ENCODE results near the gene NEAT1. TPM values are rescaled to one million over a fixed set of nuclear protein-coding genes. Genes with fewer than 3 reads are reported as not detected.
A peak's percentile ranks its signal among the peaks of the same experiment; 100 is the strongest.
"Not testable (repeated sequence)": the region's sequence is repeated elsewhere in the genome, so short reads cannot be mapped to it uniquely, and the experiment has no call there.

Gene NEAT1
- total RNA-seq, 1 donor from 2014 or later, result 457 TPM

DNA sequence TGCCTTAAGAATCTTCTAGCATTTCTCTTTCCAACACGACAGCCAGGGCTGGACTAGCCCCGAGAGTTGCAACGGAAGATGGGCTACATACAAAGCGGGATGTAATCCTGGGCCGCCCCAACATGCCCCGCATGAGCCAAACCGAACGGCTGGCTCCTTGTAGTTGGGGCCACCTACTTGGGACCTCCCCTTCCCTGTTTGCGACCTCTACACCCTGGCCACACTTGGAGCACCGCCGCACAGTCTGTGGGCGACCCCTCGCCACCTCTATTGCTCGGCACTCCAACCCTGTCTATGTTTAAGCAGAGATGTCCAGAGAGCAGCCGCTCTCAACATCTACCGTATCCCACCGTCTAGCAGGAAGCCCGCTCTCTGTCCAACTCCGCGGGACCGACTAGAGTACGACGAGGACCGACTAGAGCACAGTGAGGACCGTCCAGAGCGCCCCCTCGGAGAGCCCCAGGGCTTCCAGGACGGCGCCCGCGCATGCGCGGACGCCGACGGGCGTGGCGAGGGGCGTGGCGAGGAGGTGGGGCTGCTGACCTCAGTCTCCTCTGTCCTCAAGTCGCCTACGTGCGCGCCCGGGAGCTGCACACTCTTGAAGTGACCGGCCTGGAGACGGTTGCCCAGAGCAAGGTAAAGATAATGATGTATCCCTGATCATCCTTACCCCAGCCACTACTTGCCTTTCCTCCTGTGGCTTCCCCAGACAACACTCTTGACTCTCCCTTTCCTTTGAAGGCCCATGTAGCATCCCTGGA is 32.3 kb downstream of the NEAT1 start:
- DNase-seq (ENCODE audit: missing footprints) (peak; percentile 96), ATAC-seq (peak; percentile 97)
- intact Hi-C loops (cut with DNase I), result loop anchor here (2.0 kb wide), 1 partner anchor 14 kb away; no protein-coding TSS in a partner anchor

DNA sequence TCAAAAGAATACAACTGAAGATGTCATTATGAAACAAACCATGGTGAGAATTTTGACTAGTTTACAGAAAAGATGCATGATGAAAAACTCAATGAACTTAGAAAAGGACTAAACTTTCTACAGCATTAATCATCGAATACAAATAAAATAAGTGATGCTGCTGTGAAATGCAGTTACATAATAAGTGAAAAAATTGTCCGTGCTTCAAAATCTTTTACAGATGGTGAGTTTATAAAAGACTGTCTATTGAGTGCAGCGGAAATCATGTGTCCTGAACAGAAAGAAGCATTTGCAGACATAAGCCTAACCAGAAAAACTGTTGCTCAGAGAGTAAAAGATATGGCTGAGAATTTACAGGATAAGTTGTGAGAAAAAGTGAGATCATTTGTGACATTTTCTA is 33.8 kb downstream of the NEAT1 start:
- ATAC-seq, result no peak
- intact Hi-C loops (cut with DNase I), result no loop called here

DNA sequence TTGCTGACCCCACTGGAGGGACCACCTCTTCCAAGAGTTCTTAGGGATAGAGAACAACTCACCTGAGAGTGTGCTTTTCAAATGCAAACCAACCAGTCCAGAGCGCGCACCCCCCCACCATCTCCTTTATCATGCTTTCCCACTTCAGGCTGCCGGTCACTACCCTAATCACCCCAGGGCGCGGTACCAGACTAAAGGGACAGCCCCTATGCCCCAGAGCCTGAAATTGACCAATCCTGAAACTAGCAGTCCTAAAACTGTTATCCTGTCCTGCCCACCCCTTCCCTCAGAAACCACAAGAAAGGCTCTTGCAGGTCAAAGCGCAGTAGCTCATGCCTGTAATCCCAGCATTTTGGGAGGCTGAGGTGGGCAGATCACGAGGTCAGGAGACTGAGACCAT is 37.0 kb downstream of the NEAT1 start:
- DNase-seq (ENCODE audit: missing footprints) (no peak), ATAC-seq (no peak)
- intact Hi-C loops (cut with DNase I), result no loop called here

More for the DNA sequence above, 33.8 kb downstream of the NEAT1 start:
- DNase-seq (ENCODE audit: missing footprints), result no peak

DNA sequence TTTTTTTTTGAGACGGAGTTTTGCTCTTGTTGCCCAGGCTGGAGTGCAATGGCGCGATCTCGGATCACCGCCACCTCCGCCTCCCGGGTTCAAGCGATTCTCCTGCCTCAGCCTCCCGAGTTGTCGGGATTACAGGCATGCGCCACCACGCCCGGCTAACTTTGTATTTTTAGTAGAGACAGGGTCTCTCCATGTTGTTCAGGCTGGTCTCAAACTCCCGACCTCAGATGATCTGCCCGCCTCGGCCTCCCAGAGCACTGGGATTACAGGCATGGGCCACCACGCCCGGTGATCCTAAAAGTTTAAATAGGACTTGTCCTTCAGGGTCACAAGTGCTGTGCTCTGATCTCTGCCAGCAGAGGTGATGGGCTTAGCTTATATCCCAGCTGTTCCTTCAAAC is 42.9 kb downstream of the NEAT1 start:
- intact Hi-C loops (cut with DNase I); DNase-seq (ENCODE audit: missing footprints): not testable (repeated sequence)

DNA sequence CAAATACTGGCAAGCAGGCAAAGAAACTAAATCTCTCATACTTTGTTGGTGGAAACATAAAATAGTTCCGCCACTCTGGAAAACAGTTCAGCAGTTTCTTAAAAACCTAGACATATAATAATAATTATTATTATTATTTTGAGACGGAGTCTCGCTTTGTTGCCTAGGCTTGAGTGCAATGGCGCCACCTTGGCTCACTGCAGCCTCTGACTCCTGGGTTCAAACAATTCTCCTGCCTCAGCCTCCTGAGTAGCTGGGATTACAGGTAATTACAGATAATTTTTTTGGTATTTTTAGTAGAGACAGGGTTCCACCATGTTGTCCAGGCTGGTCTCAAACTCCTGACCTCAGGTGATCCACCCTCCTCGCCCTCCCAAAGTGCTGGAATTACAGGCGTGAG is 44.7 kb downstream of the NEAT1 start:
- intact Hi-C loops (cut with DNase I); DNase-seq (ENCODE audit: missing footprints): not testable (repeated sequence)

More for the DNA sequence above, 42.9 kb downstream of the NEAT1 start:
- not testable (repeated sequence) for ATAC-seq

DNA sequence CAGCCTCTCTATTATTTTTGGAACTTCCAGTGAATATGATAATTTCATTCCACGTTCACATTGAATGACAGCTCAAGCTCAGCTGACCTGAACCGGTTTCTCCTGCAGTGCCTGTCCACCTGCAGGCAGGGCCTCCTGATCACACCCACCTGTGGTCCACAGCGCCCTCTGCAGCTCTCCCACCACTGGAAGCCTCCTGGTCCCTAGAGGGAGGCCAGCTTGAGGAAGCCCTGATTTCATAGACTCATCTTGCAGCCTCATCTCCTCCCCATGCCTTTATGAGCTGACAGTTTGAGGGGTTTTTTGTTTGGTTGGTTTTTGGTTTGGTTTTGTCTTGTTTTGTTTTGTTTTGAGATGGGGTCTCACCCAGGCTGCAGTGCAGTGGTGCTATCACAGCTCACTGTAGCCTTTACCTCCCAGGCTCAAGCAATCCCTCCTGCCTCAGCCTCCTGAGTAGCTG is 46.3 kb downstream of the NEAT1 start:
- ATAC-seq (no peak), DNase-seq (ENCODE audit: missing footprints) (no peak)
- intact Hi-C loops (cut with DNase I), result loop anchor here (2.0 kb wide), 1 partner anchor 14 kb away; no protein-coding TSS in a partner anchor

More for the DNA sequence above, 44.7 kb downstream of the NEAT1 start:
- not testable (repeated sequence) for ATAC-seq

DNA sequence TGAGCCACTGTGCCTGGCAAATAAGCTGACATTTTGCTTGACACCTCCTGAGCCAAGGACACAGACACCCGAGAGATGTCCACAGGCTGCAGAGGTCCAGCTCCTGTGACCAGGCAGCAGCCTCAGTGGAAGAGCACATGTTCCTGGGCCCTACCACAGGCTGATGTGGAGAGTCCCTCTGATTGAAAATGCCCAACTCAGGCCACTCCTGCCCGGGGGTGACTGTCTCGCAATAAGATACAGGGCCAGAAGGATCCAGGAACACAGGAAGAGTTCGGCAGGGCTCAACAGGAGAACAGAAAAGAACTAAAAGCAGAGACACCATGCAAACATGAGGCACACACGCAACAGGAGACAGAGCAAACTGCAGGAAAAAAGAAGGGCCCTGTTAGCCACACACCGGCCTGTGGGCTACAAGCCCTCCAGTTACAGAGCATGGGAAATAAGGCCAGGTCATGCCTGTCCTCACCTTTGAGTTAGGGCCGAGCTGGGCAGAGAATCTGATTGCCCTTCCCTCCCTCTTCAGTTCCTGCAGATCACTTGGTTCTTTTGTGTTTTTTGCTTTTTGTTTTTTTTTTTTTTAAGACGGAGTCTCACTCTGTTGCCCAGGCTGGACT is 47.9 kb downstream of the NEAT1 start:
- no peak for ATAC-seq
- intact Hi-C loops (cut with DNase I), result loop anchor here (2.0 to 5.0 kb wide), 3 partner anchors 37 to 88 kb away; partner anchors contain the start of gene SLC25A45
- DNase-seq (ENCODE audit: missing footprints), result no peak

DNA sequence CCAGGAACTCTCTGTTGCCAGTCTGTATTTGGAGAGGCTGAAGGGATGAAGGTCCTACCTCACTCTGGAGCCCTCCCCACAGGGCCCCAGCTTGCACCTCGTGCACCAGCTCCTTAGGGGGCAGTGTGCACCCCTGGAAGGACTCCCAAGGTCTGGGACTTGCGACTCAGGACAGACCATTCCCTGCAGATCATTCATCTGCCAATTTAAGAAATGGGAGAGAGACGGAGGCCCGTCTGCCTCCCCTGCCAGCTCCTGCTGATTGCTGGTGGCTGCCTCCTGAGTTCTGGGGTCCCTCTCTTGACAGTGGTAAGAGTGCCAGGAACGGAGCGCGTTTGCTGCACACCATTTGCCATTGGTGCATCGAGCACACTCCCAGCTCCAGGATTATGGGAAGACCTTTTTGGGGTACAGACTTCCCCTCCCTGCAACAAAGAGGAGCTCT is 48.9 kb downstream of the NEAT1 start:
- ATAC-seq, result peak; percentile 89
- intact Hi-C loops (cut with DNase I), result loop anchor here (2.0 to 5.0 kb wide), 3 partner anchors 36 to 89 kb away; partner anchors contain the start of gene SLC25A45
- DNase-seq (ENCODE audit: missing footprints), result peak; percentile 85

DNA sequence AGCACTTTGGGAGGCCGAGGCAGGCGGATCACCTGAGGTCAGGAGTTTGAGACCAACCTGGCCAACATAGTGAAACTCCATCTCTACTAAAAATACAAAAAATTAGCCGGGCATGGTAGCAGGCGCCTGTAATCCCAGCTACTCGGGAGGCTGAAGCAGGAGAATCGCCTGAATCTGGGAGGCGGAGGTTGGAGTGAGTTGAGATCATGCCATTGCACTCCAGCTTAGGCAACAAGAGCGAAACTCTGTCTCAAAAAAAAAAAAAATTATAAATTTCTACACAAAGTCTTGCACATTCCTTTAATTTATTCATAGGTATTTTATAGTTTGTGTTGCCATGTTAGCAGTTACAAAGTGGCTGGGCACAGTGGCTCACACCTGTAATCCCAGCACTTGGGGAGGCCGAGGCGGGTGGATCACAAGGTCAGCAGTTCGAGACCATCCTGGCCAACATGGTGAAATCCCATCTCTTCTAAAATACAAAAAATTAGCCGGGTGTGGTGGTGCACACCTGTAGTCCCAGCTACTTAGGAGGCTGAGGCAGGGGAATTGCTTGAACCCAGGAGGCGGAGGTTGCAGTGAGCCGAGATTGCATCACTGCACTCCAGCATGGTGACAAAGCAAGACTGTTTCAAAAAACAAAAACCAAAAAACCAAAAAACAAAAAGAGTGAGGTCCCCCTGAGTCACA is 50.1 kb downstream of the NEAT1 start:
- intact Hi-C loops (cut with DNase I), result loop anchor here (5.0 kb wide), 2 partner anchors 35 to 90 kb away; partner anchors contain the start of gene SLC25A45
- not testable (repeated sequence) for DNase-seq (ENCODE audit: missing footprints); ATAC-seq

DNA sequence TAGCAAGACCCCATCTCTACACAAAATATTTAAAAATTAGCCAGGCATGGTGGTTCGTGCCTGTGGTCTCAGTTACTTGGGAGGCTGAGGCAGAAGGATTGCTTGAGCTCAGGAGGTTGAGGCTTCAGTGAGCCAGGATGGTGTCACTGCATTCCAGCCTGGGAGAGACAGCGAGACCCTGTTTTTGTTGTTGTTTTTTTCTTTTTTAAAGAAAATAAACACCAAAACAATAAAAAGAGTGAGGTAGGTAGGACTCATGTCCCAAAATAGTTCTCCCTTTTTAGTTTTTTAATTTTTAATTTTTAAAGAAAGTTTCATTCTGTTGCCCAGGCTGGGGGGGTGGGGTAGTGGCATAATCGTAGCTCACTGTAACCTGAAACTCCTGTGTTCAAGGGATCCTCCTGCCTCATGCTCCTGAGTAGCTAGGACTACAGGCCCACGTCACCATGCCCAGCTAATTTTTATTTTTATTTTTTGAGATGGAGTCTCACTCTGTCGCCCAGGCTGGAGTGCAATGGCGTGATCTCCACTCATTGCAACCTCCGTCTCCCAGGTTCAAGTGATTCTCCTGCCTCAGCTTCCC is 50.8 kb downstream of the NEAT1 start:
- DNase-seq (ENCODE audit: missing footprints) (no peak), ATAC-seq (no peak)
- intact Hi-C loops (cut with DNase I), result loop anchor here (5.0 kb wide), 2 partner anchors 34 to 91 kb away; partner anchors contain the start of gene SLC25A45

DNA sequence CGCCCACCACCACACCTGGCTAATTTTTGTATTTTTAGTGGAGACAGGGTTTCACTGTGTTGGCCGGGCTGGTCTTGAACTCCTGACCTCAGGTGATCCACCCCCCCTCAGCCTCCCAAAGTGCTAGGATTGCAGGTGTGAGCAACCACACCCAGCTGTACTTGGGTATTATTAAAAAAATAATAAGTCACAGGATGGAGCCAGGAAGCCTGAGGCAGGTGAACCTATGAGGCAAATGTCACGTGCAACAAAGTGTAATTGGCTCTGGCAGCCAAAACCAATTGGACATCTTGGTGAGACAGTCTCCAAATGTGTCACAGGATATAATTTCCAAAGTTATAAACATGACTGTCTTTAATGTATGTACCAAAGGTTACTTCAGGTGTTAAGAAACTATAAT is 52.3 kb downstream of the NEAT1 start:
- ATAC-seq (no peak), DNase-seq (ENCODE audit: missing footprints) (no peak)
- intact Hi-C loops (cut with DNase I), result loop anchor here (5.0 kb wide), 2 partner anchors 32 to 93 kb away; partner anchors contain the start of gene SLC25A45

DNA sequence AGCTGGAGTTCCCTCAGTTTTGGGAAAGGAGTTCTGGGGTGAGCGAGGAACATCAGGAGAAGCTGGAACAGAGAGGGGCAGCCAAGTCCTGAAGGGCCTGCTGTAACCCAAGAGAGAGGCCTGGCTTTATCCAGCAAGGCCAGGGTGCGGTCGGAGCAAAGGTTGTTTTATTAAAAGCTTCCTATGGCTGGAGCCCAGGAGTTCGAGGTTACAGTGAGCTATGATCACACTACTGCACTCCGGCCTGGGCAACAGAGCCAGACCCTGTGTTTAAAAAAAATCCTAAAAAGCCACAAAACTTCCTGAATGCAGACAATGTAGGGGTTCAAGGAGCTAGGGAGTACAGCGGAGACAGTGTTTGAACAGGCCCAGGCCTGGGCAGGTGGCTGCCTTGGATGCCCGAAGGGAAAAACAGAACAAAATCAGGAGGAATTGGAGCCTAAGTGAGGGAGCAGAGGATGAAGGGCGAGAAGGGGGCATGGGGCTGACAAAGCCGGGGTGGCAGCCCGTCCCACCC is 54.1 kb downstream of the NEAT1 start:
- intact Hi-C loops (cut with DNase I), result loop anchor here (1.0 kb wide), 1 partner anchor 21 kb away; no protein-coding TSS in a partner anchor
- DNase-seq (ENCODE audit: missing footprints) (no peak), ATAC-seq (no peak)

DNA sequence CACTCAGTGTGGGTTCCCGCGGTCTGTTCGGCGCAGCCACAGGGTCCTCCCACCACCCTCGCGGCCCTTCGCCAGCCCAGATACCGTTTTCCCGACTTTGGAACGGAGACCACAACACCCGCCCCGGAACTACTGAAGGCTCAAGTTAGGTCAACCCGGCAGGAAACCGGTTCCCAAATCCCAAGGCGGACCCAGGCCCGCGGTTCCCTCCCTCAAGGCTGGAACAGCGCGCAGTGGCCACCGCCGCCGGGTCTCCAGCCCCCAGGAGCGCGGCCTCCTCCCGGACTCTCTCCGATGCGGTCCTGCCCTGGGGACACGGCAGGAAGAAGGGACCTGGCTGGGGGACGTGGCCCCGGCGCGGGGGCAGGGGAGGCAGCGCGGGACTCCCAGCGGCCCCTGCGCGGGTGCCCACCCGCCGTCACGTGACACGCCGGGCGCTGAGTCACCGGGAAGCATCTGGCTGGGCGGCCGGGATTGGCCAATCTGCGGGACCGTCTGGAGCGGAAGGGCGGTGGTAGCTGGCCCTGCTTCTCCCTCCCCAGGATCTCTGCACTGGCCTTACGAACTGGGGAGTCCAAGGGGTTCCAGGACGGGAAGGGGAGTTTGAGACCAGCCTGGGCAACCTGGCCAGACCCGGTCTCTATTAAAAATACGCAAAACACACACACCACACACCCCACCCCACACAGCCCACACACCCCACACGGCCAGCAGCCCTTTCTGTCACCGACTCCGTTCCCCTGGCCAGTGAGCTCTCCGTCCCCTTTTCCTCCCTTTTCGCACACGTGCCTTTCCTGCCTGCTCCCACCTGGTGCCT is 54.8 kb downstream of the NEAT1 start:
- intact Hi-C loops (cut with DNase I), result loop anchor here (1.0 kb wide), 1 partner anchor 20 kb away; no protein-coding TSS in a partner anchor
- DNase-seq (ENCODE audit: missing footprints), result peak; percentile 99

DNA sequence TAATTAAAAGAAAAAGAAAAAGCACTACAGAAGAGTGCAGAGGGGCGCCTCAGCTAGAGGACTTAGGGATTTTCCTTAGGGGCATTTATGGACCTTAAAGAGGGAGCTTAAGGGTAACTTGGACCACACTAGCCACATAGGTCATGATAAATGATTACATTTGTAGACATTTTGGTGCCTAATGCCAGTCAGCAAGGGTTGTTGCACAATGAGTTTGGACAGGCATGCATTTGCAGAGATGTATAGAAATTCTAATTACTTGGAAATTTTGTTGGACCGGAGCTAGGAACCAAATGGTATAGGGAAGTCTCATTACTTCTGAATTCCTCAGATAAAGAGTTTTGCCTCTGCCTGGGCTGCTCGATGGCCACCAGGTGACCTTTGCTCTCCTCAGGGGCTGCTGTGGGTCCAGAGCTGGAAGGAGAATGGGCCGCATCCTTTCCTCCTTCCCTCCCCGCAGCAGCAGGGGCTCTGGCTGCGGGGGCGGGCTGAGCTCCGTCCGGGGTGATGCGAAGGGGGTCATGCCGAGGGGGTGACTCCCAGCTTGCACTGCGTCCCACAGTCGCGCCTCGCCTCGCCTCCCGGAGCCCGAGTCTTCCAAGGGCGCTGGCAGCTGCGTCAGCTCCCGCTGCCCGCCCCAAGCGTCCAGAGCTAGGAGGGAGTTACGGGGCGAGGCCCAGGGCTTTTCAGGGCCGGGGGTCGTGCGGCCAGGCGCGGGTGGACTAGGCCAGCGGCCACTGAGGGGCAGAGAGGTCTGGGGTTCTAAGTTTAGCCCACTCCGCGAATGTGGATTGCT is 56.0 kb downstream of the NEAT1 start:
- ATAC-seq (peak; percentile 26), DNase-seq (ENCODE audit: missing footprints) (peak; percentile 83)
- intact Hi-C loops (cut with DNase I), result no loop called here

More for the DNA sequence above, 54.8 kb downstream of the NEAT1 start:
- ATAC-seq, result peak; percentile 88

DNA sequence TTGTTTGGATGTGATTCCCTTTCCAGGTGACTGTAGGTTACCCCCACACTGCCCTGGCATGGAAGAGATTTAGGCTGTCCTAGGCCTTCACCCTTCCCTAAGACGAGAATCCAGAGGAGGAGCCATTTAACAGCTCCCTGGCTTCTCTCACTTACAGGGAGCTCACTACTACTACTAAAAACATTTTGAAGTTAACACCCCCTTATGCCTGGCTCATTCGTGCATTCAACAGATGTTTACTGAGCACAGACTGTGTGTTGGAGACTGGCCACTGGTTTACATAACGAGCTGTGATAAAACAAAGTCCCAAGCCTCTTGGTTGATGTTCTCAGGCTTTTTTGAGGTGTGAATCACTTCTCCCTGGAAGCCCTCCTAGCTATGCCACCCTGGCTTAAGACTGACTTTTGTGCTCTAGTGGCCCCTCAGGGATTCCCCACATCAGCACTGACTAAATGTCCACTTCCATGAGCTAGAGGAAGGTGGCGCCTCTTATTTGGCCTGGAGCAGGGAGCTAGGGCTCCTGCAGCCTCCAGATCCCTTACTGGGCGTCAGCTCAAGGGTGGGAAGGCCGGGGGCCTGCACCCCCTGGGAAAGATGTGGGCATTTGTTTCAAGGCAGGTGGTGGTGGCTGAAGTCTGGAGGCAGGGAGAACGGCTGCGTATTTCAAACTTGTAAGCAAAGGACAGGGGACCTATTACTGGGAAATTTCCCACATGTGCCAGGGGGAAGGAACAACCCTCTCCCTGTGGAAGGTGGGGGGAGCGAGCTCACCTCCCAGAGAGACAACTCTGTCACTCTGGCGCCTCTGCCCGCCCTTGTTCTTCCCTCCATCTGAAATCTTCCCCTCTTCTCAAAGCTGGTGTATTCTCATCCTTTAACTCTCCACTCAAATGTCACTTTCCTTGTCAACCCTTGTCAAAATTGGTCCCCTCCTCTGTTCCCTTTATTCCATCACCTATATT is 56.9 kb downstream of the NEAT1 start:
- DNase-seq (ENCODE audit: missing footprints) (no peak), ATAC-seq (peak; percentile 66)
- intact Hi-C loops (cut with DNase I), result no loop called here
